D721Med (cell line): Measurements from ENCODE around the gene PUDP.

Source experiments
- DNase-seq: peaks from one replicate; pipeline ENCODE4 v3.0.0; 2011; ENCODE audit warnings: low spot score; ENCODE audit not compliant: insufficient read length
- FAIRE-seq: peaks from 2 replicates; lab custom pipeline; 2011; peaks lifted over from hg19 to GRCh38; lab: Jason Lieb, UNC
- TF ChIP-seq, protein P1 (sequence below): IDR thresholded peaks from 2 replicates; pipeline ENCODE4 v1.5.1; 2012; ENCODE audit warnings: mild to moderate bottlenecking, control low read depth; ENCODE audit not compliant: insufficient read depth; ENCODE audit errors: missing control alignments

Gene PUDP

DNA sequence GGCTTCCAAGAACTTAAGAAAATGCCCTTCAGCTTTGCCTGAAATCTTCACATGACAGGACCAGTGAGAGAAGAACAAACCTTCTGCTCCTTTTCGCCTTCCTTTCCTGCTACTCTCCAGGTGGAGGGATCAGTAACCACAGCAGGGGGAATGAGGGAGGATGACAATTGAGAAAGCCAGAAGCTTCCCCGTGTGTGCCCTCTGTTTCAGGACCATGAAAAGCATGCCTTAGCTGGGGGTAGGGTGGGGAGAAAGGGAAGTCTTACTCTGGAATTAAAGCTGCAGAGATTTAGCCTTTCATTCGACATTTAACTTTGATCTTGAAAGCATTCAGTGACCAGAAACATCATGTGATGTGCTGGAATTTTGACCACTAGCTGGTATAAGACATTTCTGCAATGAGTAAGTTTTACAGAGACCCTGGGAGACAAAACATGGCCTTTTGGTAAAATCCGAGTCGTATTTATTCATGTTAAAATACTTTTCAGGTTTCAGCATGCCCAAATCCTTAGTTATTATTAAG, 10.6 kb upstream of the PUDP start:
- TF ChIP-seq, protein P1, sequence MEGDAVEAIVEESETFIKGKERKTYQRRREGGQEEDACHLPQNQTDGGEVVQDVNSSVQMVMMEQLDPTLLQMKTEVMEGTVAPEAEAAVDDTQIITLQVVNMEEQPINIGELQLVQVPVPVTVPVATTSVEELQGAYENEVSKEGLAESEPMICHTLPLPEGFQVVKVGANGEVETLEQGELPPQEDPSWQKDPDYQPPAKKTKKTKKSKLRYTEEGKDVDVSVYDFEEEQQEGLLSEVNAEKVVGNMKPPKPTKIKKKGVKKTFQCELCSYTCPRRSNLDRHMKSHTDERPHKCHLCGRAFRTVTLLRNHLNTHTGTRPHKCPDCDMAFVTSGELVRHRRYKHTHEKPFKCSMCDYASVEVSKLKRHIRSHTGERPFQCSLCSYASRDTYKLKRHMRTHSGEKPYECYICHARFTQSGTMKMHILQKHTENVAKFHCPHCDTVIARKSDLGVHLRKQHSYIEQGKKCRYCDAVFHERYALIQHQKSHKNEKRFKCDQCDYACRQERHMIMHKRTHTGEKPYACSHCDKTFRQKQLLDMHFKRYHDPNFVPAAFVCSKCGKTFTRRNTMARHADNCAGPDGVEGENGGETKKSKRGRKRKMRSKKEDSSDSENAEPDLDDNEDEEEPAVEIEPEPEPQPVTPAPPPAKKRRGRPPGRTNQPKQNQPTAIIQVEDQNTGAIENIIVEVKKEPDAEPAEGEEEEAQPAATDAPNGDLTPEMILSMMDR = no peak
- no peak for DNase-seq
- no peak for FAIRE-seq

DNA sequence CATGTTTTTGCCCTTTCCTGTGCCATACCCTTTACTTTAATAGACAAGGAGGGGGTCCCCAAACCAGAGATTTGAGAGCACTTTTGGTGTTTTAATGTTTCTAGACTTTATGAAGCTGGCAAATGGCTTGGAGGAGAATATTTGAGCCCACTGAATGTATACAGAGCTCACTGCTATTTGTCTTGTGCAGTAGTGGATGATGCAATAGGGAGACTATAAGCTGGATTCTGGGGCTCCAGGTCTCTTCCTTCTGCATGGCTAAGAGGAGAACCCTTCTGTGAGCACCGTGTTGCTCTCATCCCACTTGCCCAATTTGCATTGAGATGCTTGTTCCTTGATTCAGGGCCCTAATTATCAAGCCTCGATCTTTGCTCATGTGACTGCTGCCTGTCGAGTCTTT, 8.9 kb upstream of the PUDP start:
- TF ChIP-seq, protein P1 = no peak
- FAIRE-seq (no peak), DNase-seq (no peak)

DNA sequence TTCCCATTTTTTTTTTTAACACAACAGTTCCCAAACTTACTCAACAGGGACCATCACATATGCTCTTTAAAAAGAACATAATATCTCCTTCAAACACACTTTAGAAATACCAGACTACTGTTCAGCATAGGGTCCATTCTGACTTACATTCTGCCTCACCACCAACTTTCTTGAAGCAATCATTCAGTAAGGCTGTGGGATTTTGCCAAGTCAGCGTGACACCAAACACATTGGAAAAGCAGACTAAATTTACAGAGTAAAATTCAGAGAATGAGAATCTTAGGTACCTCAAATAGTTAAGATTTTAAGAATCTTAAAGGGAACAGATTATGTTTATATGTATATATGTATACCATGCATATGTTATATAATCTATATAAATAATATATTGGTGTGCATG, 7.2 kb upstream of the PUDP start:
- FAIRE-seq = no peak
- TF ChIP-seq, protein P1 = no peak

DNA sequence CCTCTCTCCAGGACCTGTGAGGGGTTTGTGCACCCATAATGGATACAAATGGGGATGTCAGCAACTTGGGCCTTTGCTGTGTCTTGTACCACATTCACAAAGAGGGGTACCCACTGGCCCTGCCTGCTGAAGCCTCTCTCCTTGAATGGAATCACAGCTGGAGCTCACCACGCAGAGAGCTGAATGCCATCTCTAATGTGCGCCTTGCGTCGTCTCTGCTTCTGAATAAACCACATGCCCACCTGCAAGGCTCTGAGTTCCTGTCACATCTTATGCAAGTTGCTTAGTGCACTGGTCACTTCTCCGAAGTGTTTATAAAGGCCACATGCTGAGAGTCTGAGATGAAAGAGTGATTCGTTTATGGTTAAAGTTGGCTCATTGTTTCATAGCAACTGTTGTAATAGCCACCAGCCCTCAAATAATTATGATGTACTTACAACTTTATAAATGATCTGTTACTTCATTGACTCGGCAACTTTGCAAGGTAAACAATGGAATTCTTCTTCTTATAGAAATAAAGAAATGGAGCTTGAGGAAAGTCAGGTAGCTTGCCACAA, 6.2 kb upstream of the PUDP start:
- DNase-seq (no peak), FAIRE-seq (no peak)
- TF ChIP-seq, protein P1 = no peak

More for the DNA sequence above, 7.2 kb upstream of the PUDP start:
- DNase-seq = no peak

DNA sequence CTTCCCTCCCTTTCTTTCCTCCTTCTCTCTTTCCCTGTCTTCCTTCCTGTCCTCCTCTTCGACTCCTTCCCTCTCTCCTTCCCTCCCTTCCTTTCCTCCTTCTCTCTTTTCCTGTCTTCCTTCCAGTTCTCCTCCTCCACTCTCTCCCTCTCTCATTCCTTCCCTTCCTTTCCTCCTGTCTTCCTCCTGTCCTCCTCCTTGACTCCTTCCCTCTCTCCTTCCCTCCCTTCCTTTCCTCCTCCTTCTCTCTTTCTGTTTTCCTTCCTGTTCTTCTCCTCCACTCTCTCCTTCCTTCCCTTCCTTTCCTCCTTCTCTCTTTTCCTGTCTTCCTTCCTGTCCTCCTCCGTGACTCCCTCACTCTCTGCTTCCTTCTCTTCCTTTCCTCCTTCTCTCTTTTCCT, 5.3 kb upstream of the PUDP start:
- TF ChIP-seq, protein P1 = no peak
- no peak for FAIRE-seq

DNA sequence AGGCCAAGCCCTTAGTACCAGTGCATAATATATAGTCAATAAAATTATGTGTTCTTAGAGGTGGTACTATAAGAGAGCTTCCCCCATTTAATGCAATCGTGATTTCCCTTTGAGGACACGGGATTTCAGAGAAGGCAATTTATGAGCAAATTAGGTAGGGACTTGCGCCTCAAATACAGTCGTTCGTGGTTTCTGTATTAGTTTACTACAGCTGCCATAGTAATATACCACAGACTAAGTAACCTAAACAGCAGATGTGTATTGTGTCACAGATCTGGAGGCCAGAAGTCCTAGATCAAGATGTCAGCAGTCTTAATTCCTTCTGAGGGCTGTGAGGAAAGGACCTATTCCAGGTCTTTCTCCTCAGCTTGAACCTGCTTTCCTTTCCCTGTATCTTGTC, 1.5 kb upstream of the PUDP start:
- FAIRE-seq (no peak), DNase-seq (no peak)
- TF ChIP-seq, protein P1 = no peak

More for the DNA sequence above, 5.3 kb upstream of the PUDP start:
- DNase-seq = no peak

DNA sequence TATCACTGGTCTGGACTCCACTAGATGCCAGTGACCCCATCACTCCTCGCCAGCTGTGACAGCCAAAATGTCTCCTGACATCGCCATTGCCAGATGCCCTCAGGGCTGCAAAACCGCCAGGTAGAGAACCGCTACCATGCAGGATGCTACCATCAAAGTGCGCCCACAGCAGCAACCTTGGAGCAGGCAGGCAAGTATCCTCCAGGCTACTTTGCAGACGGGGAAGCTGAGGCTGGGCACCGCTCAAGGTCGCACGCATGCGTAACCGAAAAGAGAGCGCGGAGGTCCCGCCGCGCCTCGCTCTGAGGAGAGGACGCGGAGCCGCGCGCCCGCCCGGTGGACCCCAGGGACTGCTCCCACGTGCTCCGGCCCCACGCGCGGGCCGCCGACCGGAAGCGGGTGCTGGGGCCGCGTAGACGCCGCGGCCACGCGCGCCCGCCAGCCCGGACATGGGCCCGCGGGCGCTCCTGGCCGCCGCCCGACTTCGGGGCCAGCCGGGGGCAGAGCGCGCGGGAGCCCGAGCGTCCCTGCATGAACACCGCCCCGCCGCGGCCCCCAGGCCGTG, 458 bp downstream of the PUDP start, which contains the start of gene STS:
STS (plus strand) TSS at position 300 of the 565 bp plus-strand sequence. CDS start 105,488 bp downstream, outside the sequence.
- FAIRE-seq = no peak
- no peak for DNase-seq
- TF ChIP-seq, protein P1 = no peak
